HL-60 (cell line): ENCODE results near the gene SLC16A12.

Source experiments
- DNase-seq, 2 experiments: peaks; one replicate each; pipeline ENCODE4 v3.0.0-alpha.2; 2010 to 2020; ENCODE audit warnings: low read depth in 1 of 2, low spot score in 1 of 2
- H3K27ac ChIP-seq: fragments of 250-450 bp; sonication (Bioruptor Pico); replicated peaks from 2 replicates; pipeline ENCODE4 v1.5.1; 2020; ENCODE audit warnings: mild to moderate bottlenecking, moderate library complexity
- H3K27me3 ChIP-seq: fragments of 250-450 bp; sonication (Bioruptor Pico); 2 replicates; pipeline ENCODE4 v1.5.1; 2021; ENCODE audit warnings: mild to moderate bottlenecking, moderate library complexity; ENCODE audit not compliant: insufficient read depth, poor library complexity, severe bottlenecking
- H3K4me3 ChIP-seq: replicated peaks from 2 replicates; pipeline ENCODE4 v1.5.1; 2011; ENCODE audit warnings: mild to moderate bottlenecking, control low read depth, low read length; ENCODE audit not compliant: insufficient read depth
- GABPA ChIP-seq: IDR thresholded peaks from 2 replicates; pipeline ENCODE4 v1.6.1; 2012; ENCODE audit warnings: low read depth
- POLR2AphosphoS5 ChIP-seq: IDR thresholded peaks from 2 replicates; pipeline ENCODE4 v1.6.1; 2012; ENCODE audit warnings: low read depth
- SPI1 ChIP-seq: IDR thresholded peaks from 2 replicates; pipeline ENCODE4 v1.6.1; 2012; ENCODE audit warnings: low read depth, mild to moderate bottlenecking, borderline replicate concordance
- TF ChIP-seq, protein P1 (sequence below): IDR thresholded peaks from 2 replicates; pipeline ENCODE4 v1.6.1; 2012; ENCODE audit warnings: low read depth; ENCODE audit not compliant: insufficient replicate concordance
- TF ChIP-seq, protein P2 (sequence below): IDR thresholded peaks from one replicate; pipeline ENCODE4 v1.5.1; 2011; ENCODE audit warnings: low read length, control low read depth, inconsistent platforms; ENCODE audit not compliant: insufficient read depth

SLC16A12 gene

DNA sequence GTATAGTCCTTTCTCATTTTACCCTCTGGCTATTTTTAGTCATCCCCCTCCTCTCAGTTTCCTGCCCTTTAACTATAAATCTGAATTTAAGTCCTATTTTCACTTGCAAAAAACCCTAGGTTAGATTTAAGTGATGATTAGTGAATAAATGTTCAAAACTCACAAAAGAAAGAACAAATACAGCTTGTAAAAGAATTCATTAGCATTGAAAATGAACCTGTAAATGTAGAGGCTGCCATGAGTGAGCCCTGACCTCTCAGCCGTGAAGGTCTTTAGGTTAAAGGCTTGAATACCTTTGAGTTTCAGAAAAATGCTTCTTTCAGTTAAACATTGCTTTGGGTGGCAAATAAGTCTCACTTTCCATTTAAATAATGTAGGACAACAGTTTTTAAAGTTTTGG is 2.0 kb upstream of the SLC16A12 start:
- no peak overlapping the region for H3K4me3 ChIP-seq
- DNase-seq, result no peak
- peaks cover 38% of the 10 kb centered on the region for H3K27me3 ChIP-seq

DNA sequence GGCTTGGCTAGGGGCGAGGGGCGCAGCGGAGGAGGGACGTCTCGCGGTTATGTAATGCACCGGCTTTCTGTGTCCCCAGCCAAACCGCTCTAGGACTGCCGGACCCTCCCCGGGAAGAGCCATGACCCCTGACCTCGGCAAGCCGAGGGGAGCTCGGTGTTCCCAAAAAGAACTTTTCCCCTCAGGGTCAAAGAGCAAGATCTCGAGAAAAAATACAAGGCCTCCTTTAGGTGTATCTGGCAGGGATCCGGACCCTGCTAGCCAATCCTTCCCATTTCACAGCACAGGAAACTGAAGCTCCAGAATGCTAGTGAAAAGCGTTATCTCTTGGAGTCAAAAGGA is 590 bp upstream of the SLC16A12 start:
- no peak overlapping the region for H3K27ac ChIP-seq
- TF ChIP-seq GABPA (no peak), SPI1 (no peak), POLR2AphosphoS5 (no peak)
- TF ChIP-seq, protein P1, sequence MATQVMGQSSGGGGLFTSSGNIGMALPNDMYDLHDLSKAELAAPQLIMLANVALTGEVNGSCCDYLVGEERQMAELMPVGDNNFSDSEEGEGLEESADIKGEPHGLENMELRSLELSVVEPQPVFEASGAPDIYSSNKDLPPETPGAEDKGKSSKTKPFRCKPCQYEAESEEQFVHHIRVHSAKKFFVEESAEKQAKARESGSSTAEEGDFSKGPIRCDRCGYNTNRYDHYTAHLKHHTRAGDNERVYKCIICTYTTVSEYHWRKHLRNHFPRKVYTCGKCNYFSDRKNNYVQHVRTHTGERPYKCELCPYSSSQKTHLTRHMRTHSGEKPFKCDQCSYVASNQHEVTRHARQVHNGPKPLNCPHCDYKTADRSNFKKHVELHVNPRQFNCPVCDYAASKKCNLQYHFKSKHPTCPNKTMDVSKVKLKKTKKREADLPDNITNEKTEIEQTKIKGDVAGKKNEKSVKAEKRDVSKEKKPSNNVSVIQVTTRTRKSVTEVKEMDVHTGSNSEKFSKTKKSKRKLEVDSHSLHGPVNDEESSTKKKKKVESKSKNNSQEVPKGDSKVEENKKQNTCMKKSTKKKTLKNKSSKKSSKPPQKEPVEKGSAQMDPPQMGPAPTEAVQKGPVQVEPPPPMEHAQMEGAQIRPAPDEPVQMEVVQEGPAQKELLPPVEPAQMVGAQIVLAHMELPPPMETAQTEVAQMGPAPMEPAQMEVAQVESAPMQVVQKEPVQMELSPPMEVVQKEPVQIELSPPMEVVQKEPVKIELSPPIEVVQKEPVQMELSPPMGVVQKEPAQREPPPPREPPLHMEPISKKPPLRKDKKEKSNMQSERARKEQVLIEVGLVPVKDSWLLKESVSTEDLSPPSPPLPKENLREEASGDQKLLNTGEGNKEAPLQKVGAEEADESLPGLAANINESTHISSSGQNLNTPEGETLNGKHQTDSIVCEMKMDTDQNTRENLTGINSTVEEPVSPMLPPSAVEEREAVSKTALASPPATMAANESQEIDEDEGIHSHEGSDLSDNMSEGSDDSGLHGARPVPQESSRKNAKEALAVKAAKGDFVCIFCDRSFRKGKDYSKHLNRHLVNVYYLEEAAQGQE, result no peak
- TF ChIP-seq, protein P2, sequence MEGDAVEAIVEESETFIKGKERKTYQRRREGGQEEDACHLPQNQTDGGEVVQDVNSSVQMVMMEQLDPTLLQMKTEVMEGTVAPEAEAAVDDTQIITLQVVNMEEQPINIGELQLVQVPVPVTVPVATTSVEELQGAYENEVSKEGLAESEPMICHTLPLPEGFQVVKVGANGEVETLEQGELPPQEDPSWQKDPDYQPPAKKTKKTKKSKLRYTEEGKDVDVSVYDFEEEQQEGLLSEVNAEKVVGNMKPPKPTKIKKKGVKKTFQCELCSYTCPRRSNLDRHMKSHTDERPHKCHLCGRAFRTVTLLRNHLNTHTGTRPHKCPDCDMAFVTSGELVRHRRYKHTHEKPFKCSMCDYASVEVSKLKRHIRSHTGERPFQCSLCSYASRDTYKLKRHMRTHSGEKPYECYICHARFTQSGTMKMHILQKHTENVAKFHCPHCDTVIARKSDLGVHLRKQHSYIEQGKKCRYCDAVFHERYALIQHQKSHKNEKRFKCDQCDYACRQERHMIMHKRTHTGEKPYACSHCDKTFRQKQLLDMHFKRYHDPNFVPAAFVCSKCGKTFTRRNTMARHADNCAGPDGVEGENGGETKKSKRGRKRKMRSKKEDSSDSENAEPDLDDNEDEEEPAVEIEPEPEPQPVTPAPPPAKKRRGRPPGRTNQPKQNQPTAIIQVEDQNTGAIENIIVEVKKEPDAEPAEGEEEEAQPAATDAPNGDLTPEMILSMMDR, result no peak
- peaks cover 42% of the 10 kb centered on the region for H3K27me3 ChIP-seq
- no peak for DNase-seq
- no peak overlapping the region for H3K4me3 ChIP-seq

More for the DNA sequence above, 2.0 kb upstream of the SLC16A12 start:
- H3K27ac ChIP-seq, result no peak overlapping the region
- TF ChIP-seq, protein P1, result no peak
- no peak for TF ChIP-seq SPI1
- no peak for TF ChIP-seq GABPA
- TF ChIP-seq, protein P2, result no peak
- no peak for TF ChIP-seq POLR2AphosphoS5

DNA sequence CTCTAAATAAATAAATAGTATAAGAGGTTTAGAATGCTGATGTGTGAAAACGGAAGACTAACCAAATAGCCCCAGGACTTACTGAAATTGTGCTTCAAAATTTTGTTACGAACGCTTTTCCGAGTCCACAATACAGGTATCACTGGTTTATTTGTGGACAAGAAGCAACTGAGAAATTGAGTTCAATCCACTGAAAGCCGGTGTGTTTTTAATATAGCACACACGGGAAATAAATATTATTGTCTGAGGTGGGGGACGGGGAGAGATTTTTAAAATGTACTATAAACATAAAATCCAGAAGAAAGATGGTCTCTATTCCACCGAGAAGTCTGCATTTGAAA is 598 bp downstream of the SLC16A12 start:
- TF ChIP-seq, protein P1, result no peak
- TF ChIP-seq POLR2AphosphoS5 (no peak), GABPA (no peak), SPI1 (no peak)
- TF ChIP-seq, protein P2, result no peak
- H3K27me3 ChIP-seq, result peaks cover 42% of the 10 kb centered on the region
- no peak for DNase-seq
- no peak overlapping the region for H3K4me3 ChIP-seq
- no peak overlapping the region for H3K27ac ChIP-seq
